CD4-positive, alpha-beta T cell (primary cell): ENCODE measurements around the gene ZSCAN32. TPM values are rescaled to one million over a fixed set of nuclear protein-coding genes. Genes with fewer than 3 reads are reported as not detected.

Experiments used
- ATAC-seq: fragments of 200-7000 bp; cut with Tn5 transposase; one replicate; pipeline ENCODE4 v1.10.0; 2022; ENCODE audit warnings: mild to moderate bottlenecking; ENCODE audit not compliant: poor library complexity
- CTCF ChIA-PET: fragments of 350-600 bp; sonication (Branson Sonifier 250); formaldehyde crosslinking; loops from one replicate; lab custom pipeline; 2021; ENCODE audit warnings: antibody characterized with exemption, inconsistent platforms; lab: Charles Lee
- POLR2A ChIA-PET: fragments of 350-600 bp; sonication (Branson Sonifier 250); formaldehyde crosslinking; loops from one replicate; lab custom pipeline; 2021; ENCODE audit warnings: antibody characterized with exemption, inconsistent platforms; lab: Charles Lee
- DNase-seq, 14 experiments: peaks; one replicate each; pipeline ENCODE4 v3.0.0-alpha.2; 2013 to 2020; ENCODE audit warnings: mixed read lengths in 2 of 14
- H3K27ac ChIP-seq, 2 donors: one replicate each; pipeline versions ENCODE4 v1.5.1 to v1.7.0; 2013; ENCODE audit warnings: low read length in 2 of 2, low read depth in 1 of 2, mild to moderate bottlenecking in 1 of 2
- H3K27me3 ChIP-seq, 2 experiments: 1 replicate in 1 of 2; 2 replicates in 1 of 2; pipeline versions ENCODE4 v1.6.1 to v1.7.0; 2013; ENCODE audit warnings: low read length in 2 of 2, control low read depth in 1 of 2, mild to moderate bottlenecking in 1 of 2, moderate library complexity in 1 of 2; ENCODE audit not compliant: insufficient read depth in 2 of 2, control insufficient read depth in 1 of 2
- H3K36me3 ChIP-seq: one replicate; pipeline ENCODE4 v1.6.1; 2013; ENCODE audit warnings: low read length, control low read depth; ENCODE audit not compliant: insufficient read depth
- H3K4me1 ChIP-seq: one replicate; pipeline ENCODE4 v1.6.1; 2013; ENCODE audit warnings: low read length, control low read depth; ENCODE audit not compliant: insufficient read depth
- H3K4me3 ChIP-seq: one replicate; pipeline ENCODE4 v1.5.1; 2013; ENCODE audit warnings: mild to moderate bottlenecking, low read length, moderate library complexity
- H3K9me3 ChIP-seq, 2 experiments: 1 replicate in 1 of 2; 2 replicates in 1 of 2; pipeline versions ENCODE4 v1.6.1 to v1.7.0; 2013; ENCODE audit warnings: low read length in 2 of 2, mild to moderate bottlenecking in 2 of 2, control low read depth in 1 of 2, moderate library complexity in 1 of 2; ENCODE audit not compliant: control insufficient read depth in 1 of 2, insufficient read depth in 1 of 2
- H3K27ac Mint-ChIP-seq: one replicate; pipeline ENCODE4 v1.8.0; 2020; ENCODE audit warnings: mixed read lengths
- H3K27me3 Mint-ChIP-seq: one replicate; pipeline ENCODE4 v1.8.0; 2021; ENCODE audit warnings: mixed read lengths
- H3K36me3 Mint-ChIP-seq: one replicate; pipeline ENCODE4 v1.8.0; 2021; ENCODE audit warnings: low read depth, mixed read lengths
- H3K4me1 Mint-ChIP-seq: one replicate; pipeline ENCODE4 v1.8.0; 2021; ENCODE audit warnings: low read depth, mixed read lengths
- H3K4me3 Mint-ChIP-seq: one replicate; pipeline ENCODE4 v1.8.0; 2020; ENCODE audit warnings: mild to moderate bottlenecking, mixed read lengths
- H3K9me3 Mint-ChIP-seq: one replicate; pipeline ENCODE4 v1.8.0; 2020; ENCODE audit warnings: mixed read lengths
- CTCF ChIP-seq: fragments of 200-600 bp; IDR thresholded peaks from one replicate; pipeline ENCODE4 v1.8.0; 2022; ENCODE audit warnings: antibody characterized with exemption, mild to moderate bottlenecking
- intact Hi-C, 2 experiments: fragments of 100-400 bp; cut with DNase I in 1 of 2; cut with micrococcal nuclease in 1 of 2; formaldehyde crosslinking; loops; one replicate each; pipeline versions ENCODE4 v1.15.1 to v1.9.0; 2023 to 2025; cut with DNase I, micrococcal nuclease
- total RNA-seq, 174 experiments: library from RNA in 2 of 174; stranded (reverse) in 2 of 174; gene quantifications; one replicate each; pipeline ENCODE4 v1.2.3 and lab custom pipeline; 2021 to 2026

The ZSCAN32 gene
- total RNA-seq, 2 experiments from 2014 or later, result 4.8 to 5.4 TPM

GRCh38 chr16:3388325-3388724 is 12.5 kb downstream of the ZSCAN32 start:
- no peak for TF ChIP-seq CTCF
- Histone ChIP-seq H3K4me3 (no peak overlapping the region), H3K27me3 (no peaks in the 10 kb centered on the region), H3K9me3 (peaks cover 65 to 76% of the 10 kb centered on the region in 2 experiments), H3K4me1 (no peaks in the 10 kb centered on the region), H3K27ac (no peak overlapping the region), H3K36me3 (peaks cover 74% of the 10 kb centered on the region)
- ATAC-seq, result no peak
- intact Hi-C loops, result no loop called here
- POLR2A ChIA-PET, result no interaction called here
- Mint-ChIP-seq H3K27ac (no peak overlapping the region), H3K9me3 (peaks cover 16% of the 10 kb centered on the region), H3K4me3 (no peak overlapping the region), H3K27me3 (no peaks in the 10 kb centered on the region), H3K4me1 (no peaks in the 10 kb centered on the region), H3K36me3 (peaks cover 95% of the 10 kb centered on the region)
- CTCF ChIA-PET, result no interaction called here
- no peak for DNase-seq

GRCh38 chr16:3383045-3383448 is 17.8 kb downstream of the ZSCAN32 start:
- no peaks in the 10 kb centered on the region for H3K27me3 Mint-ChIP-seq
- intact Hi-C loops, result loop anchor here in 1 of 2 experiments (5.0 kb wide), 3 partner anchors 71 to 161 kb away; no protein-coding TSS in a partner anchor
- no peak for ATAC-seq
- Histone ChIP-seq H3K9me3 (peaks cover 71 to 83% of the 10 kb centered on the region in 2 experiments), H3K27me3 (no peaks in the 10 kb centered on the region), H3K36me3 (peaks cover 45% of the 10 kb centered on the region), H3K4me1 (no peaks in the 10 kb centered on the region), H3K27ac (no peak overlapping the region), H3K4me3 (no peak overlapping the region)
- ChIA-PET POLR2A (interaction anchor here (1.0 to 1.3 kb wide), 4 partner anchors 18 to 77 kb away, joined by 3 to 5 read pairs (median 4); partner anchors contain the start of genes NAA60, ZNF174, ZNF597 and ZSCAN32), CTCF (no interaction called here)
- H3K4me3 Mint-ChIP-seq, result no peak overlapping the region
- H3K9me3 Mint-ChIP-seq, result peaks cover 26% of the 10 kb centered on the region
- no peak for TF ChIP-seq CTCF
- no peak overlapping the region for H3K27ac Mint-ChIP-seq
- H3K4me1 Mint-ChIP-seq, result no peaks in the 10 kb centered on the region
- peaks cover 96% of the 10 kb centered on the region for H3K36me3 Mint-ChIP-seq
- no peak for DNase-seq

- POLR2A ChIA-PET, result no interaction called here
- Mint-ChIP-seq H3K27ac (no peak overlapping the region), H3K9me3 (peaks cover 30% of the 10 kb centered on the region), H3K4me1 (no peaks in the 10 kb centered on the region), H3K27me3 (no peaks in the 10 kb centered on the region), H3K36me3 (peaks cover 98% of the 10 kb centered on the region), H3K4me3 (no peak overlapping the region)
- Histone ChIP-seq H3K9me3 (peaks cover 72 to 81% of the 10 kb centered on the region in 2 experiments), H3K36me3 (peaks cover 9% of the 10 kb centered on the region), H3K4me1 (no peaks in the 10 kb centered on the region), H3K4me3 (no peak overlapping the region), H3K27ac (no peak overlapping the region), H3K27me3 (no peaks in the 10 kb centered on the region)
- CTCF ChIA-PET, result no interaction called here
- intact Hi-C loops, result no loop called here
- no peak for TF ChIP-seq CTCF
- no peak for ATAC-seq
- no peak for DNase-seq
Observed at GRCh38 chr16:3377917-3378316, 22.9 kb downstream of the ZSCAN32 start.
